Lower leg skin (tissue), 3 donors: ENCODE measurements around the gene DDX49.
"Not testable (repeated sequence)": the region's sequence is repeated elsewhere in the genome, so short reads cannot be mapped to it uniquely, and the experiment has no call there.

Source experiments
- CTCF ChIP-seq, 3 donors: fragments of 450-650 bp; IDR thresholded peaks; one replicate each; pipeline ENCODE4 v1.5.1; 2016; ENCODE audit warnings: antibody characterized with exemption in 3 of 3, mild to moderate bottlenecking in 3 of 3, moderate library complexity in 2 of 3
- POLR2A ChIP-seq, 2 donors: fragments of 450-650 bp; IDR thresholded peaks; one replicate each; pipeline ENCODE4 v1.6.1; 2016 to 2017; ENCODE audit warnings: antibody characterized with exemption in 2 of 2, mild to moderate bottlenecking in 1 of 2, moderate library complexity in 1 of 2

- TF ChIP-seq CTCF, POLR2A (IDR thresholded peaks at IDR 0.05): not testable (repeated sequence)
Measured at GRCh38 chr19:18917593-18917992, 1.9 kb upstream of the DDX49 start.
